Measurements from ENCODE around the gene ADGRD1. TPM values are rescaled to one million over a fixed set of nuclear protein-coding genes. Genes with fewer than 3 reads are reported as not detected.

The ADGRD1 gene
- total RNA-seq, 1 donor from 2014 or later, result 0.84 TPM

- intact Hi-C loops (cut with micrococcal nuclease), result no loop called here
- Mint-ChIP-seq H3K4me1 (peaks cover 5% of the 10 kb centered on the region), H3K9me3 (no peaks in the 10 kb centered on the region), H3K4me3 (no peak overlapping the region), H3K27ac (no peak overlapping the region), H3K36me3 (ENCODE audit: low read depth) (no peaks in the 10 kb centered on the region), H3K27me3 (peaks cover 8% of the 10 kb centered on the region)
- DNase-seq, result no peak
Observed at GRCh38 chr12:131051155-131051473, 97.4 kb downstream of the ADGRD1 start.

- H3K27ac Mint-ChIP-seq, result no peak overlapping the region
- intact Hi-C loops (cut with micrococcal nuclease), result no loop called here
- DNase-seq, result no peak
- H3K4me3 Mint-ChIP-seq, result no peak overlapping the region
- H3K4me1 Mint-ChIP-seq, result peaks cover 5% of the 10 kb centered on the region
- peaks cover 8% of the 10 kb centered on the region for H3K27me3 Mint-ChIP-seq
- no peaks in the 10 kb centered on the region for H3K36me3 Mint-ChIP-seq (ENCODE audit: low read depth)
- H3K9me3 Mint-ChIP-seq, result no peaks in the 10 kb centered on the region
Observed at GRCh38 chr12:131052063-131052781, 98.5 kb downstream of the ADGRD1 start.

- H3K36me3 Mint-ChIP-seq (ENCODE audit: low read depth), result no peaks in the 10 kb centered on the region
- no peak for DNase-seq
- H3K4me3 Mint-ChIP-seq, result no peak overlapping the region
- peaks cover 5% of the 10 kb centered on the region for H3K4me1 Mint-ChIP-seq
- no peak overlapping the region for H3K27ac Mint-ChIP-seq
- intact Hi-C loops (cut with micrococcal nuclease), result no loop called here
- peaks cover 11% of the 10 kb centered on the region for H3K27me3 Mint-ChIP-seq
- no peaks in the 10 kb centered on the region for H3K9me3 Mint-ChIP-seq
Observed at GRCh38 chr12:131052929-131053328, 99.2 kb downstream of the ADGRD1 start.

GRCh38 chr12:131053567-131053966 lies 99.9 kb downstream of the ADGRD1 start:
- no peak for DNase-seq
- no peaks in the 10 kb centered on the region for H3K9me3 Mint-ChIP-seq
- H3K27me3 Mint-ChIP-seq, result peaks cover 13% of the 10 kb centered on the region
- peaks cover 5% of the 10 kb centered on the region for H3K4me1 Mint-ChIP-seq
- no peak overlapping the region for H3K4me3 Mint-ChIP-seq
- no peaks in the 10 kb centered on the region for H3K36me3 Mint-ChIP-seq (ENCODE audit: low read depth)
- H3K27ac Mint-ChIP-seq, result no peak overlapping the region
- intact Hi-C loops (cut with micrococcal nuclease), result no loop called here

- no peak for DNase-seq
- H3K27ac Mint-ChIP-seq, result no peak overlapping the region
- no peaks in the 10 kb centered on the region for H3K36me3 Mint-ChIP-seq (ENCODE audit: low read depth)
- H3K4me1 Mint-ChIP-seq, result peaks cover 5% of the 10 kb centered on the region
- H3K27me3 Mint-ChIP-seq, result peaks cover 13% of the 10 kb centered on the region
- H3K9me3 Mint-ChIP-seq, result no peaks in the 10 kb centered on the region
- no peak overlapping the region for H3K4me3 Mint-ChIP-seq
- intact Hi-C loops (cut with micrococcal nuclease), result no loop called here
Observed at GRCh38 chr12:131054345-131055092, 100.8 kb downstream of the ADGRD1 start.

- no peak for DNase-seq
- intact Hi-C loops (cut with micrococcal nuclease), result no loop called here
- H3K36me3 Mint-ChIP-seq (ENCODE audit: low read depth), result no peaks in the 10 kb centered on the region
- H3K4me1 Mint-ChIP-seq, result peaks cover 5% of the 10 kb centered on the region
- H3K9me3 Mint-ChIP-seq, result no peaks in the 10 kb centered on the region
- no peak overlapping the region for H3K4me3 Mint-ChIP-seq
- H3K27ac Mint-ChIP-seq, result no peak overlapping the region
- peaks cover 13% of the 10 kb centered on the region for H3K27me3 Mint-ChIP-seq
Observed at GRCh38 chr12:131055093-131055465, 101.4 kb downstream of the ADGRD1 start.

GRCh38 chr12:131055596-131056233 lies 102.0 kb downstream of the ADGRD1 start:
- DNase-seq, result no peak
- Mint-ChIP-seq H3K4me3 (no peak overlapping the region), H3K27me3 (peaks cover 13% of the 10 kb centered on the region), H3K4me1 (peaks cover 5% of the 10 kb centered on the region), H3K36me3 (ENCODE audit: low read depth) (no peaks in the 10 kb centered on the region), H3K27ac (no peak overlapping the region), H3K9me3 (no peaks in the 10 kb centered on the region)
- intact Hi-C loops (cut with micrococcal nuclease), result no loop called here

GRCh38 chr12:131056626-131057025 lies 102.9 kb downstream of the ADGRD1 start:
- Mint-ChIP-seq H3K36me3 (ENCODE audit: low read depth) (no peaks in the 10 kb centered on the region), H3K4me3 (no peak overlapping the region), H3K27me3 (peaks cover 13% of the 10 kb centered on the region), H3K4me1 (peaks cover 5% of the 10 kb centered on the region), H3K27ac (no peak overlapping the region), H3K9me3 (no peaks in the 10 kb centered on the region)
- intact Hi-C loops (cut with micrococcal nuclease), result no loop called here
- no peak for DNase-seq

GRCh38 chr12:131057211-131057721 lies 103.6 kb downstream of the ADGRD1 start:
- no peak for DNase-seq
- peaks cover 5% of the 10 kb centered on the region for H3K4me1 Mint-ChIP-seq
- no peak overlapping the region for H3K4me3 Mint-ChIP-seq
- H3K9me3 Mint-ChIP-seq, result no peaks in the 10 kb centered on the region
- peaks cover 13% of the 10 kb centered on the region for H3K27me3 Mint-ChIP-seq
- H3K27ac Mint-ChIP-seq, result no peak overlapping the region
- intact Hi-C loops (cut with micrococcal nuclease), result no loop called here
- no peaks in the 10 kb centered on the region for H3K36me3 Mint-ChIP-seq (ENCODE audit: low read depth)

GRCh38 chr12:131057722-131058515 lies 104.2 kb downstream of the ADGRD1 start:
- no peak for DNase-seq
- Mint-ChIP-seq H3K36me3 (ENCODE audit: low read depth) (no peaks in the 10 kb centered on the region), H3K27me3 (peaks cover 14% of the 10 kb centered on the region), H3K9me3 (no peaks in the 10 kb centered on the region), H3K4me3 (no peak overlapping the region), H3K4me1 (peaks cover 5% of the 10 kb centered on the region), H3K27ac (no peak overlapping the region)
- intact Hi-C loops (cut with micrococcal nuclease), result no loop called here

- H3K27ac Mint-ChIP-seq, result no peak overlapping the region
Observed at GRCh38 chr12:131058700-131059099, 105.0 kb downstream of the ADGRD1 start.

GRCh38 chr12:131060011-131060703 lies 106.5 kb downstream of the ADGRD1 start:
- H3K27me3 Mint-ChIP-seq, result peaks cover 11% of the 10 kb centered on the region
- no peaks in the 10 kb centered on the region for H3K36me3 Mint-ChIP-seq (ENCODE audit: low read depth)
- H3K4me3 Mint-ChIP-seq, result no peak overlapping the region
- intact Hi-C loops (cut with micrococcal nuclease), result no loop called here
- peaks cover 5% of the 10 kb centered on the region for H3K4me1 Mint-ChIP-seq
- no peaks in the 10 kb centered on the region for H3K9me3 Mint-ChIP-seq
- DNase-seq, result no peak
- H3K27ac Mint-ChIP-seq, result no peak overlapping the region

More at GRCh38 chr12:131058700-131059099, 105.0 kb downstream of the ADGRD1 start:
- Mint-ChIP-seq H3K9me3 (no peaks in the 10 kb centered on the region), H3K36me3 (ENCODE audit: low read depth) (no peaks in the 10 kb centered on the region), H3K4me3 (no peak overlapping the region), H3K4me1 (peaks cover 5% of the 10 kb centered on the region), H3K27me3 (peaks cover 13% of the 10 kb centered on the region)
- DNase-seq, result no peak
- intact Hi-C loops (cut with micrococcal nuclease), result no loop called here

Measured in activated CD4-positive, alpha-beta T cell treated with anti-CD3 and anti-CD28 coated beads, Interleukin-2, amount 10 ng/mL, durations not matched to agents 24 days and 14 days (primary cell).